Body of pancreas (tissue), 4 donors: Measurements from ENCODE around the gene ARHGAP42. TPM values are rescaled to one million over a fixed set of nuclear protein-coding genes. Genes with fewer than 3 reads are reported as not detected.
A peak's percentile ranks its signal among the peaks of the same experiment; 100 is the strongest.

ENCODE experiments used
- ATAC-seq: fragments of 150-250 bp; one replicate; pipeline ENCODE4 v1.9.1; 2016
- DNase-seq, 4 donors: peaks; one replicate each; pipeline ENCODE4 v3.0.0-alpha.2; 2019
- H3K27ac ChIP-seq, 4 donors: fragments of 200-600 bp; sonication (generic); 1 replicate in 3 of 4; 2 replicates in 1 of 4; pipeline versions ENCODE4 v1.5.1 to v1.6.1; 2016 to 2019; ENCODE audit warnings: mild to moderate bottlenecking in 1 of 4, mixed read lengths in 1 of 4, moderate library complexity in 1 of 4
- H3K27me3 ChIP-seq, 2 donors: fragments of 200-600 bp; sonication (generic); one replicate each; pipeline ENCODE4 v1.6.0; 2016; ENCODE audit warnings: mild to moderate bottlenecking in 1 of 2
- H3K36me3 ChIP-seq, 2 donors: fragments of 200-600 bp; sonication (generic); replicated peaks in 1 of 2; 2 replicates each; pipeline ENCODE4 v1.5.1; 2016; ENCODE audit warnings: low read depth in 2 of 2; ENCODE audit not compliant: insufficient read depth in 1 of 2
- H3K4me1 ChIP-seq: fragments of 200-600 bp; sonication (generic); one replicate; pipeline ENCODE4 v1.6.0; 2016
- H3K4me3 ChIP-seq, 2 donors: fragments of 200-600 bp; sonication (generic); 1 replicate in 1 of 2; 2 replicates in 1 of 2; pipeline ENCODE4 v1.5.1; 2016 to 2019
- H3K9me3 ChIP-seq, 3 donors: fragments of 200-600 bp; sonication (generic); 1 replicate in 2 of 3; 2 replicates in 1 of 3; pipeline ENCODE4 v1.5.1; 2016
- CTCF ChIP-seq, 7 experiments: fragments of 450-650 bp in 4 of 7; fragments of 200-600 bp in 3 of 7; sonication (generic) in 3 of 7; IDR thresholded peaks; one replicate each; pipeline ENCODE4 v1.5.1; 2016 to 2019; ENCODE audit warnings: antibody characterized with exemption in 7 of 7
- POLR2A ChIP-seq, 3 donors: fragments of 450-650 bp; IDR thresholded peaks; one replicate each; pipeline ENCODE4 v1.6.1; 2016; ENCODE audit warnings: antibody characterized with exemption in 3 of 3, mild to moderate bottlenecking in 2 of 3
- WGBS, 2 donors: methylation state at CpG; one replicate each; pipeline ENCODE4 v1.1.5; 2017; 5-methylcytosine and 5-hydroxymethylcytosine counted together
- intact Hi-C: fragments of 100-400 bp; cut with DNase I; formaldehyde crosslinking; loops from one replicate; pipeline ENCODE4 v1.15.1; 2023
- total RNA-seq, 2 donors: library from RNA; depleted of rRNA; stranded (reverse); fragments of >200 nt; gene quantifications; one replicate each; pipeline ENCODE4 v1.1.0, GENCODE V29; 2016

The ARHGAP42 gene
- total RNA-seq, 2 donors from 2014 or later: 3.6 to 4.7 TPM

- TF ChIP-seq CTCF (IDR thresholded peaks at IDR 0.05) (no peak), POLR2A (IDR thresholded peaks at IDR 0.05) (no peak)
- ATAC-seq (peak; percentile 21), DNase-seq (peak in 1 of 4 donors; percentile 24)
- Histone ChIP-seq H3K9me3 (no peaks in the 10 kb centered on the region), H3K4me1 (peaks cover 3% of the 10 kb centered on the region), H3K36me3 (no peaks in the 10 kb centered on the region), H3K4me3 (no peak overlapping the region), H3K27ac (no peak overlapping the region), H3K27me3 (no peaks in the 10 kb centered on the region)
- intact Hi-C loops: no loop called here
- 36 to 48% methylated on average over 7 of the region's 7 CpGs for WGBS, 2 donors
Measured at GRCh38 chr11:100902454-100903141, 215.5 kb downstream of the ARHGAP42 start.

GRCh38 chr11:100903284-100903683 lies 216.2 kb downstream of the ARHGAP42 start:
- 66 to 79% methylated on average over 1 of the region's 1 CpG for WGBS, 2 donors
- intact Hi-C loops: no loop called here
- no peaks in the 10 kb centered on the region for H3K9me3 ChIP-seq
- ATAC-seq (no peak), DNase-seq (no peak)
- no peak overlapping the region for H3K27ac ChIP-seq
- no peaks in the 10 kb centered on the region for H3K36me3 ChIP-seq
- H3K4me3 ChIP-seq: no peak overlapping the region
- H3K27me3 ChIP-seq: no peaks in the 10 kb centered on the region
- TF ChIP-seq POLR2A (IDR thresholded peaks at IDR 0.05): no peak
- TF ChIP-seq CTCF (IDR thresholded peaks at IDR 0.05): no peak
- H3K4me1 ChIP-seq: peaks cover 3% of the 10 kb centered on the region

- WGBS, 2 donors: 88 to 89% methylated on average over 13 of the region's 13 CpGs
- no peak overlapping the region for H3K4me3 ChIP-seq
- TF ChIP-seq POLR2A (IDR thresholded peaks at IDR 0.05): no peak
- TF ChIP-seq CTCF (IDR thresholded peaks at IDR 0.05): no peak
- no peak overlapping the region for H3K27ac ChIP-seq
- no peaks in the 10 kb centered on the region for H3K36me3 ChIP-seq
- H3K4me1 ChIP-seq: peaks cover 3% of the 10 kb centered on the region
- H3K27me3 ChIP-seq: no peaks in the 10 kb centered on the region
- DNase-seq (no peak), ATAC-seq (no peak)
- intact Hi-C loops: no loop called here
- no peaks in the 10 kb centered on the region for H3K9me3 ChIP-seq
Measured at GRCh38 chr11:100905684-100906083, 218.6 kb downstream of the ARHGAP42 start.

- no peaks in the 10 kb centered on the region for H3K4me1 ChIP-seq
- WGBS, 2 donors: 82 to 88% methylated on average over 2 of the region's 2 CpGs
- TF ChIP-seq CTCF (IDR thresholded peaks at IDR 0.05) (no peak), POLR2A (IDR thresholded peaks at IDR 0.05) (no peak)
- no peak overlapping the region for H3K4me3 ChIP-seq
- DNase-seq (no peak), ATAC-seq (no peak)
- intact Hi-C loops: no loop called here
- no peaks in the 10 kb centered on the region for H3K36me3 ChIP-seq
- H3K27me3 ChIP-seq: no peaks in the 10 kb centered on the region
- no peak overlapping the region for H3K27ac ChIP-seq
- no peaks in the 10 kb centered on the region for H3K9me3 ChIP-seq
Measured at GRCh38 chr11:100908746-100909145, 221.7 kb downstream of the ARHGAP42 start.

- Histone ChIP-seq H3K4me3 (no peak overlapping the region), H3K4me1 (no peaks in the 10 kb centered on the region), H3K27ac (no peak overlapping the region), H3K9me3 (no peaks in the 10 kb centered on the region), H3K27me3 (no peaks in the 10 kb centered on the region), H3K36me3 (no peaks in the 10 kb centered on the region)
- DNase-seq (no peak), ATAC-seq (no peak)
- 91 to 94% methylated on average over 1 of the region's 1 CpG for WGBS, 2 donors
- intact Hi-C loops: no loop called here
- TF ChIP-seq POLR2A (IDR thresholded peaks at IDR 0.05): no peak
- TF ChIP-seq CTCF (IDR thresholded peaks at IDR 0.05): no peak
Measured at GRCh38 chr11:100910808-100911207, 223.7 kb downstream of the ARHGAP42 start.
